Sigmoid colon (tissue), 7 donors: ENCODE data around the gene ACAA1. TPM values are rescaled to one million over a fixed set of nuclear protein-coding genes. Genes with fewer than 3 reads are reported as not detected.

Experiments
- DNase-seq: peaks from one replicate; pipeline ENCODE4 v3.0.0-alpha.2; 2019
- H3K27ac ChIP-seq, 4 donors: fragments of 200-600 bp; sonication (generic); one replicate each; pipeline ENCODE4 v1.5.1; 2016 to 2019; ENCODE audit warnings: mild to moderate bottlenecking in 1 of 4
- H3K27me3 ChIP-seq, 3 donors: fragments of 200-600 bp; sonication (generic); one replicate each; pipeline ENCODE4 v1.5.1; 2019; ENCODE audit warnings: mild to moderate bottlenecking in 1 of 3
- H3K36me3 ChIP-seq, 4 donors: fragments of 200-600 bp; sonication (generic); one replicate each; pipeline ENCODE4 v1.5.1; 2016 to 2019
- H3K4me1 ChIP-seq, 4 donors: fragments of 200-600 bp; sonication (generic); one replicate each; pipeline ENCODE4 v1.5.1; 2017 to 2019
- H3K4me3 ChIP-seq, 4 donors: fragments of 200-600 bp; sonication (generic); one replicate each; pipeline ENCODE4 v1.5.1; 2017 to 2019; ENCODE audit warnings: mild to moderate bottlenecking in 2 of 4, moderate library complexity in 1 of 4
- H3K9me3 ChIP-seq, 4 donors: fragments of 200-600 bp in 3 of 4; sonication (generic) in 3 of 4; one replicate each; pipeline versions ENCODE4 v1.5.1 to v1.6.1; 2013 to 2019
- CTCF ChIP-seq, 4 experiments: fragments of 450-650 bp in 3 of 4; fragments of 200-600 bp in 1 of 4; IDR thresholded peaks; one replicate each; pipeline ENCODE4 v1.5.1; 2016 to 2019; ENCODE audit warnings: antibody characterized with exemption in 4 of 4, mild to moderate bottlenecking in 3 of 4, moderate library complexity in 2 of 4
- EP300 ChIP-seq, 4 donors: sonication (generic); formaldehyde crosslinking; IDR thresholded peaks; one replicate each; pipeline ENCODE4 v1.6.1; 2017; ENCODE audit warnings: antibody characterized with exemption in 4 of 4
- POLR2A ChIP-seq, 2 donors: fragments of 450-650 bp; IDR thresholded peaks; one replicate each; pipeline ENCODE4 v1.6.1; 2016; ENCODE audit warnings: antibody characterized with exemption in 2 of 2, mild to moderate bottlenecking in 2 of 2, moderate library complexity in 2 of 2
- POLR2AphosphoS5 ChIP-seq, 4 donors: sonication (generic); formaldehyde crosslinking; IDR thresholded peaks; one replicate each; pipeline ENCODE4 v1.6.1; 2017; ENCODE audit warnings: antibody characterized with exemption in 4 of 4
- WGBS, 2 donors: extraction: QIAGEN DNeasy Blood & Tissue Kit; methylation state at CpG; one replicate each; pipeline ENCODE4 v1.1.7; 2013; 5-methylcytosine and 5-hydroxymethylcytosine counted together
- intact Hi-C: fragments of 100-400 bp; cut with DNase I; formaldehyde crosslinking; loops from one replicate; pipeline ENCODE4 v1.15.1; 2023
- polyA plus RNA-seq, 3 donors: library from polyadenylated mRNA; stranded (reverse); fragments of 200-250 nt; gene quantifications; one replicate each; pipeline ENCODE4 v1.2.3, GENCODE V29; 2013
- total RNA-seq, 4 donors: library from RNA; depleted of rRNA; stranded (reverse); fragments of >200 nt; gene quantifications; one replicate each; pipeline ENCODE4 v1.1.0, GENCODE V29; 2016
- donor health status: healthy with polysubstance abuse.
- donor health status: Bipolar disorder and iron deficiency.
- donor health status: healthy.

Gene ACAA1
- total and polyA plus RNA-seq, 7 donors = 42.6 to 258 (median 53.2) TPM

DNA sequence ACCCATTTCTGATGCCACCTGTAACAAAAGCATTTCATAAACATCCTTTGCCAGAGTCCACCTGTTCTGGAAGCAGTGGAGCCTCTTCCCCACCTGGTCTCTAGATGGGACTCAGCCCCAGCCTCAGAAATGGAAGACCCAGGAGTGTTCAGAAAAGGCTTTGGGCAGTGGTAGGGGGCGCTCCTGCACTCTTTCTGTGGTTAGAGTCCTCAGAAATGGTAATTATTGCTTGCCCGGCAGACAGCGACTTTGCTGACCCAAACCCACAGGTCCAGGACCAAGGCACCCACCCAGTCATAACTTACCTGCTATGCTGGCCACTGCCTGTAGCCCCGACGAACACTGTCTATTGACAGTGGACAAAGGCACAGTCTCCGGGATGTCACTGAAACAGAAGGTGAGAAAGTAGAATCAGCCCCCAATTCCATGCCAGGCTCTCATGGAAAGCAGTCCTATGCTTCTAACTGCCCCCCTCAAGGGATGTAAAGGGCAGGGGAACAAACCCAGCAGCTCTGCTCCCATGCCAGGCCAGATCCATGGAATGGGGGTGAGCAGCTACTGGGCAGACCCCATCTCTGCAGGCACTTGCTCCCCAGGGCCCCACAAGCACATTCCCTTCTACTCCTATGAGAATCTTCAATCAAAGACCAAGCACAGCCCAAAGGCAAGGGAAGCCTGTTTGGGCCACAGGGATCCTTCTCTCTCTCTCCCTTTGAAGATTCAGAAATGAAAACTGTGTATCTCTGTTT lies 5.1 kb downstream of the ACAA1 start:
- no peak for DNase-seq
- H3K27ac ChIP-seq = no peak overlapping the region
- H3K4me1 ChIP-seq = peaks cover 0 to 32% (median 19%) of the 10 kb centered on the region in 4 donors
- intact Hi-C loops = no loop called here
- no peaks in the 10 kb centered on the region for H3K27me3 ChIP-seq
- peaks cover 30 to 87% (median 56%) of the 10 kb centered on the region in 4 donors for H3K36me3 ChIP-seq
- 80 to 81% methylated on average over 6 of the region's 6 CpGs for WGBS, 2 donors
- TF ChIP-seq CTCF (IDR thresholded peaks at IDR 0.05) = peak in 1 of 4 experiments; percentile 7
- TF ChIP-seq POLR2A (IDR thresholded peaks at IDR 0.05) = no peak
- H3K4me3 ChIP-seq = no peak overlapping the region
- no peaks in the 10 kb centered on the region for H3K9me3 ChIP-seq

DNA sequence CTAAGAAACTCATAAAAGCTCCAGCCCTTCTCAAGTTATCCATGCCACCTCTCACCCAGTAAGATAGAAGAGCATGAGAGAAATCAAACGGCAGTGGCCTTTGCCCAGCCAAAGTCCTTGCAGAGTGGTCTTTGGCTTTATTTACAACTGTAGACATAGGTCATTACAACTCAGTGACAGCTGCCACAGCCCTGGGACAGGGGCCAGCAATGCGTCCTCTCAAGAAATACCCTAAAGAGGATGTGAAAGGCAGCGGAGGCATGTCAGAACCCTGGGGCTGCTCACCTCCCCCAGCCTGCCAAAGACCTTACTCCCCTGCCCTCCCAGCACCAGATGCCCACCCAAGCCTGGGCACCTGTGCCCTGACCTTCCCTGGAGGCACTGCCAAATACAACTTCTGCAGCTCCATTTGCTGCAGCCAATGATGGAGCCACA lies 6.3 kb downstream of the ACAA1 start:
- WGBS, 2 donors = 32 to 61% methylated on average over 3 of the region's 3 CpGs
- H3K36me3 ChIP-seq = peaks cover 39 to 98% (median 68%) of the 10 kb centered on the region in 4 donors
- DNase-seq = no peak

DNA sequence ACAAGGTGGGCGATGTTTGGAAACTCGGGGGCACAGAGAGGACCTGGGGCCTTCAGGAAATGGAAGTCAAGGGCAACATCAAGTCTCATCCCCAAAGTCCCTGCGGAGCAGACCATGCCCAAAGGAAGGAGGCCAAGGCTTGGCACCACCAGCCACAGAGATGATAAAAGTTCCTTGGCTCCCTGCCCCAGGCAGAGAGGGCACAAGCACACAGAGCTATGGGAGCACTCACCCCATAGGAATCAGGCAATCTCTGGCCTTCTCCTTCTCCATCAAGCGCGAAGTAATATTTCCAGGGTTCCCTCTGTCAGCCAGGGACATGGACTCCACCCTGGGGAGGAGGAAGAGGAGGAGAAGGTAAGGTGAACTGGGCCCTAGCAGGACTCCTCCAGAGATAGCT lies 7.9 kb downstream of the ACAA1 start:
- no peak for TF ChIP-seq POLR2A (IDR thresholded peaks at IDR 0.05)
- TF ChIP-seq CTCF (IDR thresholded peaks at IDR 0.05) = no peak
- no peak for TF ChIP-seq EP300 (IDR thresholded peaks at IDR 0.05)
- no peak for TF ChIP-seq POLR2AphosphoS5 (IDR thresholded peaks at IDR 0.05)
- intact Hi-C loops = loop anchor here (10.0 kb wide), 1 partner anchor 116 kb away; no protein-coding TSS in a partner anchor
- H3K4me1 ChIP-seq = peaks cover 0 to 12% (median 2%) of the 10 kb centered on the region in 4 donors
- WGBS, 2 donors = 97 to 98% methylated on average over 5 of the region's 5 CpGs
- DNase-seq = no peak
- no peaks in the 10 kb centered on the region for H3K27me3 ChIP-seq
- H3K9me3 ChIP-seq = no peaks in the 10 kb centered on the region
- H3K27ac ChIP-seq = no peak overlapping the region
- H3K36me3 ChIP-seq = peaks cover 43 to 100% (median 77%) of the 10 kb centered on the region in 4 donors
- no peak overlapping the region for H3K4me3 ChIP-seq

More for the DNA sequence above, 6.3 kb downstream of the ACAA1 start:
- no peaks in the 10 kb centered on the region for H3K9me3 ChIP-seq
- intact Hi-C loops = no loop called here
- H3K27ac ChIP-seq = no peak overlapping the region
- H3K27me3 ChIP-seq = no peaks in the 10 kb centered on the region
- no peak overlapping the region for H3K4me3 ChIP-seq
- TF ChIP-seq POLR2A (IDR thresholded peaks at IDR 0.05) (no peak), CTCF (IDR thresholded peaks at IDR 0.05) (no peak), EP300 (IDR thresholded peaks at IDR 0.05) (no peak), POLR2AphosphoS5 (IDR thresholded peaks at IDR 0.05) (no peak)
- peaks cover 0 to 25% (median 14%) of the 10 kb centered on the region in 4 donors for H3K4me1 ChIP-seq

GRCh38 chr3:38128303-38128655 lies 8.6 kb downstream of the ACAA1 start:
- peaks cover 43 to 100% (median 75%) of the 10 kb centered on the region in 4 donors for H3K36me3 ChIP-seq
- WGBS, 2 donors = 91 to 94% methylated on average over 1 of the region's 1 CpG
- H3K27ac ChIP-seq = no peak overlapping the region
- no peak for DNase-seq
- peaks cover 0 to 5% (median 2%) of the 10 kb centered on the region in 4 donors for H3K4me1 ChIP-seq
- H3K27me3 ChIP-seq = no peaks in the 10 kb centered on the region
- no peak overlapping the region for H3K4me3 ChIP-seq
- TF ChIP-seq CTCF (IDR thresholded peaks at IDR 0.05) = no peak
- no peak for TF ChIP-seq POLR2AphosphoS5 (IDR thresholded peaks at IDR 0.05)
- TF ChIP-seq EP300 (IDR thresholded peaks at IDR 0.05) = no peak
- no peak for TF ChIP-seq POLR2A (IDR thresholded peaks at IDR 0.05)
- no peaks in the 10 kb centered on the region for H3K9me3 ChIP-seq
- intact Hi-C loops = loop anchor here (10.0 kb wide), 1 partner anchor 117 kb away; no protein-coding TSS in a partner anchor
